ENCODE measurements around the gene TFAM.

- TF ChIP-seq POLR2A (IDR thresholded peaks at IDR 0.05) (no peak), CTCF (IDR thresholded peaks at IDR 0.05) (no peak)
Observed at GRCh38 chr10:58385784-58386112, 538 bp downstream of the TFAM start.
